Loucy (cell line): ENCODE results near the gene KIF16B.

Experiments used
- H2AFZ ChIP-seq: fragments of 200-600 bp; sonication (generic); 2 replicates; pipeline ENCODE4 v1.6.0; 2016; ENCODE audit warnings: antibody characterized with exemption, mild to moderate bottlenecking, low read length, moderate library complexity
- H3F3A ChIP-seq: fragments of 200-600 bp; 2 replicates; pipeline ENCODE4 v1.6.0; 2016; ENCODE audit warnings: antibody characterized with exemption, low read depth, mild to moderate bottlenecking
- H3K27me3 ChIP-seq: fragments of 200-600 bp; sonication (generic); 2 replicates; pipeline ENCODE4 v1.6.1; 2014; ENCODE audit warnings: low read length, mild to moderate bottlenecking; ENCODE audit not compliant: insufficient read depth, poor library complexity, severe bottlenecking
- H3K36me3 ChIP-seq: fragments of 200-600 bp; sonication (generic); 2 replicates; pipeline ENCODE4 v1.6.1; 2016; ENCODE audit warnings: low read length; ENCODE audit not compliant: insufficient read depth
- H3K4me1 ChIP-seq: fragments of 200-600 bp; sonication (generic); 2 replicates; pipeline ENCODE4 v1.5.1; 2014; ENCODE audit warnings: low read length, mild to moderate bottlenecking; ENCODE audit not compliant: insufficient read depth, poor library complexity, severe bottlenecking
- H3K4me2 ChIP-seq: fragments of 200-600 bp; sonication (generic); 2 replicates; pipeline ENCODE4 v1.6.0; 2014; ENCODE audit warnings: antibody characterized with exemption, low read length, low read depth, mild to moderate bottlenecking; ENCODE audit not compliant: poor library complexity, severe bottlenecking
- H3K4me3 ChIP-seq: fragments of 200-600 bp; sonication (generic); 2 replicates; pipeline ENCODE4 v1.5.1; 2014; ENCODE audit warnings: low read length, mild to moderate bottlenecking, mixed read lengths; ENCODE audit not compliant: poor library complexity, severe bottlenecking
- H3K79me2 ChIP-seq: fragments of 200-600 bp; sonication (generic); 2 replicates; pipeline ENCODE4 v1.6.1; 2014; ENCODE audit warnings: low read length; ENCODE audit not compliant: insufficient read depth
- H3K9ac ChIP-seq: fragments of 200-600 bp; sonication (generic); 2 replicates; pipeline ENCODE4 v1.6.0; 2014; ENCODE audit warnings: mild to moderate bottlenecking, low read depth, low read length, moderate library complexity; ENCODE audit not compliant: poor library complexity, severe bottlenecking
- H3K9me2 ChIP-seq: fragments of 200-600 bp; sonication (generic); replicated peaks from 2 replicates; pipeline ENCODE4 v1.6.1; 2016; ENCODE audit warnings: low read depth, low read length, mixed read lengths
- H3K9me3 ChIP-seq: fragments of 200-600 bp; sonication (generic); 2 replicates; pipeline ENCODE4 v1.6.1; 2014; ENCODE audit warnings: mild to moderate bottlenecking, antibody characterized with exemption, low read length, low read depth; ENCODE audit not compliant: insufficient read depth
- H4K20me1 ChIP-seq: fragments of 200-600 bp; sonication (generic); 2 replicates; pipeline ENCODE4 v1.6.0; 2014; ENCODE audit warnings: antibody characterized with exemption, low read length, mild to moderate bottlenecking; ENCODE audit not compliant: insufficient read depth, poor library complexity, severe bottlenecking
- CTCF ChIP-seq: fragments of 200-600 bp; sonication (generic); conservative IDR thresholded peaks from 2 replicates; pipeline ENCODE4 v1.5.1; 2014; ENCODE audit warnings: mild to moderate bottlenecking, antibody characterized with exemption, low read length
- EZH2phosphoT487 ChIP-seq: fragments of 200-600 bp; IDR thresholded peaks from 2 replicates; pipeline ENCODE4 v1.6.1; 2018; ENCODE audit warnings: antibody characterized with exemption, mild to moderate bottlenecking, moderate library complexity, borderline replicate concordance

Gene KIF16B

DNA sequence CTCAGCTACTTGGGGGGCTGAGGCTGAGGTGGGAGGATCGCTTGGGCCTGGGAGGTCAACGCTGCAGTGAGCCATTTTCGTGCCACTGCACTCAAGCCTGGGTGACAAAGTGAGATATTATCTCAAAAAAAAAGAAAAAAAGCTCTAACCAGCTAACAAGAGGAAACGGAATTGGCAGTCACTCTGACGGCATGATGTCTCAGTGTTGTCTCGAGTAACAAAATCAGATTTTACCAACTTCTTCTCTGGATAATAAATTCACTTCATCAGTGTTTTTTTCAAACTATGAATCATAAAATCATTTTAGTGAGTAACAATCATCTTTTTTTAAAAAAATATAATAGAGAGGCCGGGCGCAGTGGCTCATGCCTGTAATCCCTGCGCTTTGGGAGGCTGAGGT is 12.6 kb downstream of the KIF16B start:
- Histone ChIP-seq H2AFZ (no peak overlapping the region), H3K9me3 (no peaks in the 10 kb centered on the region), H3F3A (no peaks in the 10 kb centered on the region; the same call in 1 of the 2 replicates), H3K9ac (no peak overlapping the region), H3K4me1 (no peaks in the 10 kb centered on the region), H3K27me3 (no peaks in the 10 kb centered on the region), H3K79me2 (no peaks in the 10 kb centered on the region), H3K4me2 (no peak overlapping the region), H3K36me3 (no peaks in the 10 kb centered on the region), H3K4me3 (no peak overlapping the region), H3K9me2 (no peaks in the 10 kb centered on the region), H4K20me1 (no peaks in the 10 kb centered on the region)
- TF ChIP-seq EZH2phosphoT487 (no peak), CTCF (no peak)

DNA sequence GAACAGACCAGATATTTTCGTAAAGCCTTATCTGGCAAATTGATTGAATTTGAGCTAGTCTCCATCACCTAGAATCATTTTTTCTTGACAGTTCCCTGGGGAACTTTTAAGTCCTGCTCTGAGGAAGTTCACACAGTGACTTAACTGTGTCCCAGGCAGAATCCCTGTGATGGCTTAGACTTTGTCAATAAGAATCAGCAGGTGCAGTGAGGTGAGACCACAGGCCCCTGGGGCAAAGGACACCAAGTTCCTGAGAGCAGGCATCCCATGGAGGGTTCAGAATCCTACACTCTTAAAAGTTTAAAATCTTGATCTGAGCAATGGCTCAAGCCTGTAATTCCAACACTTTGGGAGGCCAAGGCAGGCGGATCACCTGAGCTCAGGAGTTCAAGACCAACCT is 13.0 kb downstream of the KIF16B start:
- no peaks in the 10 kb centered on the region for H4K20me1 ChIP-seq
- H3K9ac ChIP-seq: no peak overlapping the region
- H3K4me2 ChIP-seq: no peak overlapping the region
- H3K4me1 ChIP-seq: no peaks in the 10 kb centered on the region
- TF ChIP-seq CTCF (no peak), EZH2phosphoT487 (no peak)
- no peaks in the 10 kb centered on the region for H3K9me3 ChIP-seq
- H3K79me2 ChIP-seq: no peaks in the 10 kb centered on the region
- H3K4me3 ChIP-seq: no peak overlapping the region
- no peak overlapping the region for H2AFZ ChIP-seq
- no peaks in the 10 kb centered on the region for H3K9me2 ChIP-seq
- H3K36me3 ChIP-seq: no peaks in the 10 kb centered on the region
- no peaks in the 10 kb centered on the region; the same call in 1 of the 2 replicates for H3F3A ChIP-seq
- no peaks in the 10 kb centered on the region for H3K27me3 ChIP-seq

- TF ChIP-seq EZH2phosphoT487 (no peak), CTCF (no peak)
- Histone ChIP-seq H3K9me3 (peaks cover 3% of the 10 kb centered on the region; the same call in 1 of the 2 replicates), H3K9me2 (no peaks in the 10 kb centered on the region), H4K20me1 (no peaks in the 10 kb centered on the region), H3K4me3 (no peak overlapping the region), H2AFZ (no peak overlapping the region), H3K4me2 (no peak overlapping the region), H3K9ac (no peak overlapping the region), H3K27me3 (no peaks in the 10 kb centered on the region), H3K36me3 (no peaks in the 10 kb centered on the region), H3F3A (no peaks in the 10 kb centered on the region), H3K4me1 (no peaks in the 10 kb centered on the region), H3K79me2 (no peaks in the 10 kb centered on the region)
These were observed 16.9 kb downstream of the KIF16B start for GRCh38 chr20:16556301-16556700.
